ENCODE data around the gene BFAR.
"Not testable (repeated sequence)": the region's sequence is repeated elsewhere in the genome, so short reads cannot be mapped to it uniquely, and the experiment has no call there.

Gene BFAR

DNA sequence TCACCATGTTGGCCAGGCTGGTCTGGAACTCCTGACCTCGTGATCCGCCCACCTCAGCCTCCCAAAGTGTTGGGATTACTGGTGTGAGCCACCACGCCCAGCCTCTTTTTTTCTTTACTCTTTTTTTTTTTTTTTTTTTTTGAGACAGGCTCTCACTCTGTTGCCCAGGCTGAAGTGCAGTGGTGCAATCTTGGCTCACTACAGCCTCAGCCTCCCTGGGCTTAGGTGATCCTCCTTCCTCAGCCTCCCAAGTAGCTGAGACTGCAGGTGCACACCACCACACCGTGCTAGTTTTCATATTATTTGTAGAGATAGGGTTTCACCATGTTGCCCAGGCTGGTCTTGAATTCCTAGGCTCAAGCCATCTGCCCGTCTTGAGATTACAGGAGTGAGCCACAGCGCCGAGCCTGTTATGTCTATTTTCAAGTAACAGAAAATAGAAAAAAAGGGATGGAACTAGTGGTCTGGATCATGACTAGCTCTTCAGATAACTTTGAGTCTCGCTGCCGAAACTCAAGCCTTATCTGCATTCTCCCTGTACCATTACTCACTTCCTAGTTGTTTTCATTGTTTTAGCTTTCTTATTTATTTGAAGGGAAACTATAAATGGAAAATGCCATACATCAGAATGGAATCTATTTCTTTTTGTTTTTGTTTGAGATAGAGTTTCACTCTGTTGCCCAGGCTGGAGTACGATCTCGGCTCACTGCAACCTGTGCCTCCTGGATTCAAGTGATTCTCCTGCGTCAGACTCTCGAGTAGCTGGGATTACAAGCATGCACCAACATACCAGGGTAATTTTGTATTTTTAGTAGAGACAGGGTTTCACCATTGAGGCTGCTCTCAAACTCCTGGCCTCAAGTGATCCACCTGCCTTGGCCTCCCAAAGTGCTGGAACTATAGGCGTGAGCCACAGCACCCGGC, 53.4 kb downstream of the BFAR start:
- not testable (repeated sequence) for FAIRE-seq; DNase-seq (ENCODE audit: low spot score)

- not testable (repeated sequence) for FAIRE-seq; DNase-seq (ENCODE audit: low spot score)
Observed at GRCh38 chr16:14694129-14694528, 61.4 kb downstream of the BFAR start, which contains the start of gene PLA2G10. Gene PLA2G10, minus strand, starts transcription at chr16:14694308. Its CDS starts 79 bp downstream, at chr16:14694229.

GRCh38 chr16:14701859-14702258, 69.1 kb downstream of the BFAR start:
- not testable (repeated sequence) for DNase-seq (ENCODE audit: low spot score); FAIRE-seq

- not testable (repeated sequence) for DNase-seq (ENCODE audit: low spot score); FAIRE-seq
Observed at GRCh38 chr16:14702672-14703071, 69.9 kb downstream of the BFAR start.

DNA sequence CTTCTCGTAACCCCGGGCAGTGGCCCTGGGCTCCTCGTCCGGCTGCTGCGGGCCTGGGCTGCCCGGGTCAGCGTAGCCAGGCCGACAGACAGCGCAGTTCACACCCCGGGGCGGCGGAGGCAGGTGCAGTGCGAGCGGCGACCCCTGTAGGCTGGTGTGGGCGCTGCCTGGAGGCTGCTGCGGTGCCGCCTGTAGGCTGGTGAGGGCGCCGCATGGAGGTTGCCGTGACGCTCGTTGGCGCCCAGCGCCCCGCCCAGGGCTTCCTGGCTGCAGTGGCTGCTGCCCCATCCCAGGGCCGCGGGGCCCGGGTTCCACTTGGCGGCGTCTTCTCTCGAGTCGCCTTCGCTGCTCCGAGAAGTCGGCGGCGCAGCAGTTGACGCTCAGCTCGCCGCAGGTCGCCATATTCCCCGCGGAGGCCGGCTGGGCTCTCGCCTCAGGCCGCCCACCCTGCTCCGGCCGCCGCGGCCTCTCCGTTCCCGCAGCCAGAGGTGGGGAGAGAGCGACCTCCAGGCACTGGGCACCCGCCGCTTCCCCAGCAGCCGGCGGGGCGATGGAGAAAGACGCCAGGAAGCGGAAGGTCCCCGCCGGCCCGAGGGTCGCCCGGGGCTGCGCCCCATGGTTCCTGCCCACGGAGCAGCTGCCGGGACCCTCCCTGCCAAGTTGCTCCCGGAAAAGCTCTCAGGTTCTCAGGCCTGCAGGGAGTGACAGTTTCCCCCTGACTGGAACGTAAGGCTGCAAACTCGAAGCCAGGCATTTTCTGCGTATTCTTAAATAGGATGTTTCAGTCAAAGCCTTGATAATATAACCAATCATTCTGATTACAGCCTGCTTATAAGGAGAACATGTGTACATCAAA, 70.6 kb downstream of the BFAR start, which contains the start of gene NPIPA3:
Gene NPIPA3, plus strand, starts transcription at position 256 of the 856 bp plus-strand sequence. CDS start 5,533 bp downstream, outside the sequence.
- DNase-seq (ENCODE audit: low spot score); FAIRE-seq: not testable (repeated sequence)
